Hepatocyte (in vitro differentiated cells): ENCODE data around the gene OR51I2. TPM values are rescaled to one million over a fixed set of nuclear protein-coding genes. Genes with fewer than 3 reads are reported as not detected.

Source experiments
- DNase-seq: peaks from one replicate; pipeline ENCODE4 v3.0.0-alpha.2; 2016; ENCODE audit warnings: low spot score
- H2AFZ ChIP-seq: fragments of 200-600 bp; sonication (generic); 2 replicates; pipeline ENCODE4 v1.6.0; 2016; ENCODE audit warnings: antibody characterized with exemption, mild to moderate bottlenecking
- H3K27ac ChIP-seq: fragments of 200-600 bp; sonication (generic); 2 replicates; pipeline ENCODE4 v1.5.1; 2016; ENCODE audit warnings: mild to moderate bottlenecking
- H3K27me3 ChIP-seq: fragments of 200-600 bp; sonication (generic); 2 replicates; pipeline ENCODE4 v1.6.1; 2016
- H3K36me3 ChIP-seq: fragments of 200-600 bp; sonication (generic); replicated peaks from 2 replicates; pipeline ENCODE4 v1.5.1; 2016; ENCODE audit warnings: low read depth; ENCODE audit not compliant: insufficient read depth
- H3K4me1 ChIP-seq: fragments of 200-600 bp; sonication (generic); 2 replicates; pipeline ENCODE4 v1.5.1; 2016; ENCODE audit warnings: mild to moderate bottlenecking, moderate library complexity; ENCODE audit not compliant: insufficient read depth
- H3K4me2 ChIP-seq: fragments of 200-600 bp; sonication (generic); 2 replicates; pipeline ENCODE4 v1.6.0; 2016
- H3K4me3 ChIP-seq: fragments of 200-600 bp; sonication (generic); 2 replicates; pipeline ENCODE4 v1.5.1; 2016; ENCODE audit warnings: mild to moderate bottlenecking
- H3K79me2 ChIP-seq: fragments of 200-600 bp; sonication (generic); 2 replicates; pipeline ENCODE4 v1.6.0; 2017; ENCODE audit warnings: mild to moderate bottlenecking
- H3K9me2 ChIP-seq: fragments of 200-600 bp; sonication (generic); replicated peaks from 2 replicates; pipeline ENCODE4 v1.6.0; 2017; ENCODE audit warnings: mild to moderate bottlenecking; ENCODE audit not compliant: insufficient read depth
- H3K9me3 ChIP-seq: fragments of 200-600 bp; sonication (generic); 2 replicates; pipeline ENCODE4 v1.5.1; 2016; ENCODE audit warnings: low read depth, mild to moderate bottlenecking
- H4K20me1 ChIP-seq: fragments of 200-600 bp; sonication (generic); 2 replicates; pipeline ENCODE4 v1.6.0; 2016; ENCODE audit warnings: mild to moderate bottlenecking; ENCODE audit not compliant: insufficient read depth, poor library complexity, severe bottlenecking
- CTCF ChIP-seq: fragments of 200-600 bp; sonication (generic); IDR thresholded peaks from 2 replicates; pipeline ENCODE4 v1.5.1; 2016; ENCODE audit warnings: antibody characterized with exemption, mild to moderate bottlenecking; ENCODE audit not compliant: poor library complexity
- EZH2 ChIP-seq: fragments of 200-600 bp; sonication (generic); IDR thresholded peaks from 2 replicates; pipeline ENCODE4 v1.6.1; 2016; ENCODE audit warnings: antibody characterized with exemption, mild to moderate bottlenecking, borderline replicate concordance
- EZH2phosphoT487 ChIP-seq: fragments of 200-600 bp; sonication (generic); IDR thresholded peaks from one replicate; pipeline ENCODE4 v1.6.1; 2018; ENCODE audit warnings: antibody characterized with exemption, mild to moderate bottlenecking, low read depth, moderate library complexity; ENCODE audit not compliant: unreplicated experiment, severe bottlenecking
- WGBS: methylation state at CpG from one replicate; pipeline ENCODE4 v1.1.6; 2016; ENCODE audit warnings: low lambda C conversion rate; ENCODE audit errors: missing lambda C conversion rate; 5-methylcytosine and 5-hydroxymethylcytosine counted together
- polyA plus RNA-seq: library from polyadenylated mRNA; unstranded; fragments of >200 nt; fragmentation: Nextera tagmentation; extraction: Ambion mirVana; gene quantifications from 2 replicates; pipeline ENCODE4 v1.2.1, GENCODE V29; 2016
- total RNA-seq: library from RNA; depleted of rRNA; stranded (reverse); fragments of >200 nt; gene quantifications from 2 replicates; pipeline ENCODE4 v1.2.3, GENCODE V29; 2014

The OR51I2 gene
- total and polyA plus RNA-seq, 2 experiments from 2014 or later = not detected

DNA sequence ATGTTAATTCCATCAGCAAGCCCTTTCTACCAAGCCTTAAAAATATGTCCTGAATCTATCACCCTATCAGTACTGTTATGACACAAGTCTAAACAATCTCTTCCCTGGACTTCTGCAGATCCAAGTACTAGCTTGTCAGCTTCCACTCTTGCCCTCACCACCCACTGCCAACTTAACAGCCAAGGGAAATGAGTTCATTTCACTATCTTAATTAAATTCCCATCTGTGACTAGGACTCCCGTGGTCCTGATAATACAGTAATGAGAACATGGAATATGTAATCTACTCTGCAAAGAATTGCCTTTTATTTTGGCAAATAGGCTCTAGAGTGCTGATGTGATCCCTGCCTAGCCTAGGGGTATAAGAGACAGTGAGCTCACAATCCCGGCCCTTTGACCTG, 50.5 kb downstream of the OR51I2 start:
- 73% methylated on average over 2 of the region's 2 CpGs for WGBS
- Histone ChIP-seq H3K9me2 (no peaks in the 10 kb centered on the region), H4K20me1 (no peaks in the 10 kb centered on the region), H3K27me3 (no peaks in the 10 kb centered on the region), H3K79me2 (no peaks in the 10 kb centered on the region), H3K4me2 (no peak overlapping the region), H3K27ac (no peak overlapping the region), H3K36me3 (no peaks in the 10 kb centered on the region), H3K4me3 (no peak overlapping the region), H3K9me3 (no peaks in the 10 kb centered on the region), H3K4me1 (no peaks in the 10 kb centered on the region), H2AFZ (no peak overlapping the region)
- DNase-seq = no peak
- TF ChIP-seq CTCF (no peak), EZH2phosphoT487 (no peak), EZH2 (no peak)

GRCh38 chr11:5500393-5500801, 51.3 kb downstream of the OR51I2 start:
- WGBS = 89% methylated on average over 6 of the region's 6 CpGs
- no peaks in the 10 kb centered on the region for H3K27me3 ChIP-seq
- H3K27ac ChIP-seq = no peak overlapping the region
- H3K9me2 ChIP-seq = no peaks in the 10 kb centered on the region
- TF ChIP-seq EZH2phosphoT487 (no peak), EZH2 (no peak), CTCF (no peak)
- no peak overlapping the region for H3K4me2 ChIP-seq
- no peak overlapping the region for H3K4me3 ChIP-seq
- H2AFZ ChIP-seq = no peak overlapping the region
- DNase-seq = no peak
- H3K9me3 ChIP-seq = no peaks in the 10 kb centered on the region
- H3K79me2 ChIP-seq = no peaks in the 10 kb centered on the region
- H4K20me1 ChIP-seq = no peaks in the 10 kb centered on the region
- no peaks in the 10 kb centered on the region for H3K36me3 ChIP-seq
- H3K4me1 ChIP-seq = no peaks in the 10 kb centered on the region

GRCh38 chr11:5504403-5504921, 55.3 kb downstream of the OR51I2 start:
- H3K4me3 ChIP-seq = no peak overlapping the region
- no peaks in the 10 kb centered on the region for H3K27me3 ChIP-seq
- H3K9me3 ChIP-seq = no peaks in the 10 kb centered on the region
- no peak overlapping the region for H3K27ac ChIP-seq
- no peak for TF ChIP-seq CTCF
- TF ChIP-seq EZH2phosphoT487 = no peak
- TF ChIP-seq EZH2 = no peak
- no peaks in the 10 kb centered on the region for H3K79me2 ChIP-seq
- H3K9me2 ChIP-seq = no peaks in the 10 kb centered on the region
- H3K4me2 ChIP-seq = no peak overlapping the region
- H4K20me1 ChIP-seq = no peaks in the 10 kb centered on the region
- WGBS = 86% methylated on average over 2 of the region's 2 CpGs
- no peak for DNase-seq
- no peaks in the 10 kb centered on the region for H3K4me1 ChIP-seq
- H3K36me3 ChIP-seq = no peaks in the 10 kb centered on the region
- H2AFZ ChIP-seq = no peak overlapping the region
